GM06990 (cell line): ENCODE data around the gene PCCB.

Source experiments
- DNase-seq: peaks from one replicate; pipeline ENCODE4 v3.0.0-alpha.2; 2011; ENCODE audit not compliant: insufficient read length; ENCODE audit errors: extremely low read depth
- H3K27me3 ChIP-seq: replicated peaks from 2 replicates; pipeline ENCODE4 v1.6.0; 2011; ENCODE audit warnings: low read length; ENCODE audit not compliant: control insufficient read depth, insufficient read depth
- H3K36me3 ChIP-seq: 2 replicates; pipeline ENCODE4 v1.5.1; 2011; ENCODE audit warnings: low read length; ENCODE audit not compliant: control insufficient read depth, insufficient read depth
- H3K4me3 ChIP-seq: replicated peaks from 2 replicates; pipeline ENCODE4 v1.5.1; 2011; ENCODE audit warnings: low read depth, mild to moderate bottlenecking, control low read depth, low read length
- TF ChIP-seq, protein P1 (sequence below): IDR thresholded peaks from 2 replicates; pipeline ENCODE4 v1.5.1; 2011; ENCODE audit warnings: low read length, control low read depth, mild to moderate bottlenecking, inconsistent platforms; ENCODE audit not compliant: insufficient read depth, poor library complexity, severe bottlenecking

PCCB gene

GRCh38 chr3:136245691-136246090 lies 4.4 kb upstream of the PCCB start:
- TF ChIP-seq, protein P1, sequence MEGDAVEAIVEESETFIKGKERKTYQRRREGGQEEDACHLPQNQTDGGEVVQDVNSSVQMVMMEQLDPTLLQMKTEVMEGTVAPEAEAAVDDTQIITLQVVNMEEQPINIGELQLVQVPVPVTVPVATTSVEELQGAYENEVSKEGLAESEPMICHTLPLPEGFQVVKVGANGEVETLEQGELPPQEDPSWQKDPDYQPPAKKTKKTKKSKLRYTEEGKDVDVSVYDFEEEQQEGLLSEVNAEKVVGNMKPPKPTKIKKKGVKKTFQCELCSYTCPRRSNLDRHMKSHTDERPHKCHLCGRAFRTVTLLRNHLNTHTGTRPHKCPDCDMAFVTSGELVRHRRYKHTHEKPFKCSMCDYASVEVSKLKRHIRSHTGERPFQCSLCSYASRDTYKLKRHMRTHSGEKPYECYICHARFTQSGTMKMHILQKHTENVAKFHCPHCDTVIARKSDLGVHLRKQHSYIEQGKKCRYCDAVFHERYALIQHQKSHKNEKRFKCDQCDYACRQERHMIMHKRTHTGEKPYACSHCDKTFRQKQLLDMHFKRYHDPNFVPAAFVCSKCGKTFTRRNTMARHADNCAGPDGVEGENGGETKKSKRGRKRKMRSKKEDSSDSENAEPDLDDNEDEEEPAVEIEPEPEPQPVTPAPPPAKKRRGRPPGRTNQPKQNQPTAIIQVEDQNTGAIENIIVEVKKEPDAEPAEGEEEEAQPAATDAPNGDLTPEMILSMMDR, result no peak
- H3K27me3 ChIP-seq, result no peaks in the 10 kb centered on the region; the same call in 1 of the 2 replicates
- no peaks in the 10 kb centered on the region for H3K36me3 ChIP-seq
- no peak for DNase-seq
- H3K4me3 ChIP-seq, result no peak overlapping the region

GRCh38 chr3:136247436-136247835 lies 2.7 kb upstream of the PCCB start:
- H3K27me3 ChIP-seq, result no peaks in the 10 kb centered on the region
- DNase-seq, result no peak
- H3K4me3 ChIP-seq, result no peak overlapping the region
- no peaks in the 10 kb centered on the region for H3K36me3 ChIP-seq
- TF ChIP-seq, protein P1, result no peak

- no peak overlapping the region for H3K4me3 ChIP-seq
- H3K36me3 ChIP-seq, result no peaks in the 10 kb centered on the region
- no peaks in the 10 kb centered on the region for H3K27me3 ChIP-seq
- no peak for DNase-seq
- TF ChIP-seq, protein P1, result no peak
Observed at GRCh38 chr3:136247855-136248590, 2.1 kb upstream of the PCCB start.

DNA sequence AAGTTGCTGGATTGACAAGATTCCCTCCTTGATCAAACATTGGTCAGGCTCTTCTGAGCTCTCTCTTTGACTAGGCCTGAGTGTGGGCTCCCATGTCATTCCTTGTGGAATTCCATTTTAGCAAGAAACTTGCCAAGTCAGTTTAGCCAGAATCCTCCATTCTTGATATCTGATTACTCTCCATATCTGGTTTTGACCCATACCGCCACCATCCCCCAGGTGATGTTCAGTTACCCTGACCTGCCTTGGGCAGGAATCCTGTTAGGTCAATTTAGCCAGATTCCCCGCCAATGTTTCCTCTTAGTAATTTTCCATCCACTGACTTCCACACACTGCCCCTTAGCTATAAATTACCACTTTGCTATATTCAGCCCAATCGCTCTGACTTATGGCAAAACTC lies 1.0 kb upstream of the PCCB start:
- H3K27me3 ChIP-seq, result no peaks in the 10 kb centered on the region
- no peaks in the 10 kb centered on the region for H3K36me3 ChIP-seq
- no peak for DNase-seq
- TF ChIP-seq, protein P1, result no peak
- no peak overlapping the region for H3K4me3 ChIP-seq

DNA sequence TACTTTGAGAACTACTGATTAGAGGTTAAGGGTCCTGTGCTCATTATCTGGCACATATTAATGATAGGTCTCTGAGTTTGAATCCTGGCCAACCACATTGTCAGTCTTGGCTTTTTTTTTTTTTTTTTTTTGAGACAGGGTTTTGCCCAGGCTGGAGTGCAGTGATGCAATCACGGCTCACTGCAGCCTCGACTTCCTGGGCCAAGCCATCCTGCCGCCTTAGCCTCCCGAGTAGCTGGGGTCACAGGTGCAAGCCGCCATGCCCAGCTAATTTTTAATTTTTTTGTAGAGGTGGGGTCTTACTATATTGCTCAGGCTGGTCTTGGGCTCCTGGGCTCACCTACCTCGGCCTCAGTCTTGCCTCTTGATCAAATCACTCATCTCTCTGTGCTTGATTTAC lies 547 bp upstream of the PCCB start:
- Histone ChIP-seq H3K27me3 (no peaks in the 10 kb centered on the region), H3K36me3 (no peaks in the 10 kb centered on the region), H3K4me3 (peak overlapping the region; percentile 76)
- DNase-seq, result no peak
- TF ChIP-seq, protein P1, result no peak
